ENCODE results near the gene SLC2A10.

GRCh38 chr20:46746956-46747526 is 37.6 kb downstream of the SLC2A10 start:
- TF ChIP-seq CTCF (conservative IDR thresholded peaks at IDR 0.05; ENCODE audit: low read depth, low read length) (no peak), EZH2 (IDR thresholded peaks at IDR 0.05; ENCODE audit: borderline replicate concordance, low read depth, low read length, poor library complexity, severe bottlenecking) (no peak)
